CD4-positive, alpha-beta memory T cell (primary cell): Measurements from ENCODE around the gene CLASRP. TPM values are rescaled to one million over a fixed set of nuclear protein-coding genes. Genes with fewer than 3 reads are reported as not detected.

Source experiments
- CTCF ChIA-PET: fragments of 350-600 bp; sonication (Branson Sonifier 250); formaldehyde crosslinking; loops from one replicate; lab custom pipeline; 2021; ENCODE audit warnings: inconsistent platforms; ENCODE audit not compliant: partially characterized antibody; lab: Charles Lee
- POLR2A ChIA-PET: fragments of 350-600 bp; sonication (Branson Sonifier 250); formaldehyde crosslinking; loops from one replicate; lab custom pipeline; 2021; ENCODE audit not compliant: partially characterized antibody; lab: Charles Lee
- DNase-seq, 5 donors: peaks; one replicate each; pipeline versions ENCODE4 v3.0.0 to v3.0.0-alpha.2; 2020 to 2022; ENCODE audit warnings: mixed read lengths in 1 of 5
- H3K27ac ChIP-seq: one replicate; pipeline ENCODE4 v1.7.0; 2013; ENCODE audit warnings: low read depth, low read length
- H3K27me3 ChIP-seq: 2 replicates; pipeline ENCODE4 v1.7.0; 2013; ENCODE audit warnings: mild to moderate bottlenecking, low read length, moderate library complexity; ENCODE audit not compliant: insufficient read depth
- H3K36me3 ChIP-seq: 2 replicates; pipeline ENCODE4 v1.7.0; 2013; ENCODE audit warnings: mild to moderate bottlenecking, low read length, moderate library complexity; ENCODE audit not compliant: insufficient read depth
- H3K4me1 ChIP-seq: 2 replicates; pipeline ENCODE4 v1.7.0; 2013; ENCODE audit warnings: mild to moderate bottlenecking, low read length, moderate library complexity; ENCODE audit not compliant: insufficient read depth
- H3K4me3 ChIP-seq, 2 donors: one replicate each; pipeline ENCODE4 v1.7.0; 2013; ENCODE audit warnings: low read length in 2 of 2, mild to moderate bottlenecking in 1 of 2
- H3K9me3 ChIP-seq, 2 donors: one replicate each; pipeline ENCODE4 v1.7.0; 2013; ENCODE audit warnings: low read length in 2 of 2, control low read depth in 1 of 2; ENCODE audit not compliant: control insufficient read depth in 1 of 2
- H3K27ac Mint-ChIP-seq, 7 donors: one replicate each; pipeline ENCODE4 v1.8.0; 2020 to 2021; ENCODE audit warnings: mixed read lengths in 7 of 7, mild to moderate bottlenecking in 6 of 7, inconsistent platforms in 3 of 7, moderate library complexity in 3 of 7
- H3K27me3 Mint-ChIP-seq, 2 donors: one replicate each; pipeline ENCODE4 v1.8.0; 2020 to 2021; ENCODE audit warnings: mixed read lengths in 2 of 2
- H3K36me3 Mint-ChIP-seq, 2 donors: one replicate each; pipeline ENCODE4 v1.8.0; 2020 to 2021; ENCODE audit warnings: mixed read lengths in 2 of 2, inconsistent platforms in 1 of 2, mild to moderate bottlenecking in 1 of 2
- H3K4me1 Mint-ChIP-seq, 4 donors: one replicate each; pipeline ENCODE4 v1.8.0; 2020 to 2021; ENCODE audit warnings: mixed read lengths in 4 of 4, mild to moderate bottlenecking in 1 of 4
- H3K4me3 Mint-ChIP-seq, 8 donors: one replicate each; pipeline ENCODE4 v1.8.0; 2020 to 2021; ENCODE audit warnings: mixed read lengths in 8 of 8, mild to moderate bottlenecking in 7 of 8, moderate library complexity in 6 of 8, inconsistent platforms in 3 of 8
- H3K9me3 Mint-ChIP-seq, 8 donors: one replicate each; pipeline ENCODE4 v1.8.0; 2020 to 2021; ENCODE audit warnings: mixed read lengths in 8 of 8, mild to moderate bottlenecking in 5 of 8, inconsistent platforms in 3 of 8, moderate library complexity in 1 of 8
- intact Hi-C: fragments of 100-400 bp; cut with micrococcal nuclease; formaldehyde crosslinking; loops from one replicate; pipeline ENCODE4 v1.15.1; 2023
- polyA plus RNA-seq, 2 donors: library from polyadenylated mRNA; unstranded; fragments of 300-500 nt; fragmentation: Illumina TruSeq; gene quantifications; one replicate each; pipeline ENCODE4 v1.2.3, GENCODE V29; 2021
- total RNA-seq, 2 experiments: library from RNA; stranded (reverse); gene quantifications; one replicate each; pipeline ENCODE4 v1.2.3, GENCODE V29; 2021

The CLASRP gene
- total and polyA plus RNA-seq, 4 experiments from 2014 or later, result 3.8 to 163 (median 84.3) TPM

- ChIA-PET CTCF (interaction anchor here (1.9 kb wide), 1 partner anchor 12 kb away, joined by 8 read pairs; no protein-coding TSS in a partner anchor), POLR2A (no interaction called here)
- intact Hi-C loops, result no loop called here
- Mint-ChIP-seq H3K27ac (peak overlapping the region in 6 of 7 donors; percentile 52 to 88 (median 62)), H3K27me3 (no peaks in the 10 kb centered on the region), H3K4me3 (peak overlapping the region in 1 of 8 donors; percentile 13), H3K4me1 (peaks cover 29 to 47% (median 36%) of the 10 kb centered on the region in 4 donors), H3K9me3 (peaks cover 0 to 2% (median 0%) of the 10 kb centered on the region in 8 donors), H3K36me3 (peaks cover 21 to 55% of the 10 kb centered on the region in 2 donors)
- H3K27ac ChIP-seq, result no peak overlapping the region
- no peak for DNase-seq
- H3K36me3 ChIP-seq, result peaks cover 29% of the 10 kb centered on the region
- H3K27me3 ChIP-seq, result no peaks in the 10 kb centered on the region
- peaks cover 17% of the 10 kb centered on the region for H3K4me1 ChIP-seq
- no peak overlapping the region for H3K4me3 ChIP-seq
- H3K9me3 ChIP-seq, result no peaks in the 10 kb centered on the region
Observed at GRCh38 chr19:45047188-45047797, 8.4 kb downstream of the CLASRP start.

- intact Hi-C loops, result no loop called here
- no peaks in the 10 kb centered on the region for H3K27me3 Mint-ChIP-seq
- H3K27me3 ChIP-seq, result no peaks in the 10 kb centered on the region
- no peak overlapping the region for H3K4me3 ChIP-seq
- H3K4me1 ChIP-seq, result peaks cover 17% of the 10 kb centered on the region
- no peak for DNase-seq
- no peaks in the 10 kb centered on the region for H3K9me3 ChIP-seq
- H3K9me3 Mint-ChIP-seq, result peaks cover 0 to 2% (median 0%) of the 10 kb centered on the region in 8 donors
- peak overlapping the region in 4 of 7 donors; percentile 4 to 86 (median 64) for H3K27ac Mint-ChIP-seq
- peaks cover 29% of the 10 kb centered on the region for H3K36me3 ChIP-seq
- ChIA-PET CTCF (interaction anchor here (1.0 kb wide), 1 partner anchor 31 kb away, joined by 3 read pairs; no protein-coding TSS in a partner anchor), POLR2A (no interaction called here)
- peaks cover 28 to 41% (median 36%) of the 10 kb centered on the region in 4 donors for H3K4me1 Mint-ChIP-seq
- peaks cover 31 to 61% of the 10 kb centered on the region in 2 donors for H3K36me3 Mint-ChIP-seq
- no peak overlapping the region for H3K27ac ChIP-seq
- H3K4me3 Mint-ChIP-seq, result no peak overlapping the region
Observed at GRCh38 chr19:45049073-45049736, 10.4 kb downstream of the CLASRP start.

- H3K27me3 Mint-ChIP-seq, result no peaks in the 10 kb centered on the region
- intact Hi-C loops, result no loop called here
- no peak for DNase-seq
- no peaks in the 10 kb centered on the region for H3K27me3 ChIP-seq
- peaks cover 27 to 37% (median 32%) of the 10 kb centered on the region in 4 donors for H3K4me1 Mint-ChIP-seq
- peaks cover 17% of the 10 kb centered on the region for H3K4me1 ChIP-seq
- H3K4me3 Mint-ChIP-seq, result no peak overlapping the region
- H3K9me3 ChIP-seq, result no peaks in the 10 kb centered on the region
- CTCF ChIA-PET, result no interaction called here
- H3K4me3 ChIP-seq, result no peak overlapping the region
- peak overlapping the region in 3 of 7 donors; percentile 1 to 72 (median 36) for H3K27ac Mint-ChIP-seq
- H3K9me3 Mint-ChIP-seq, result peaks cover 0 to 2% (median 0%) of the 10 kb centered on the region in 8 donors
- H3K36me3 Mint-ChIP-seq, result peaks cover 35 to 60% of the 10 kb centered on the region in 2 donors
- POLR2A ChIA-PET, result no interaction called here
- peaks cover 29% of the 10 kb centered on the region for H3K36me3 ChIP-seq
- no peak overlapping the region for H3K27ac ChIP-seq
Observed at GRCh38 chr19:45050036-45050435, 11.2 kb downstream of the CLASRP start.

- intact Hi-C loops, result no loop called here
- peaks cover 26 to 58% of the 10 kb centered on the region in 2 donors for H3K36me3 Mint-ChIP-seq
- Histone ChIP-seq H3K27me3 (no peaks in the 10 kb centered on the region), H3K4me1 (peaks cover 6% of the 10 kb centered on the region), H3K27ac (no peak overlapping the region), H3K4me3 (no peak overlapping the region), H3K9me3 (no peaks in the 10 kb centered on the region), H3K36me3 (peaks cover 38% of the 10 kb centered on the region)
- H3K4me3 Mint-ChIP-seq, result no peak overlapping the region
- H3K4me1 Mint-ChIP-seq, result peaks cover 14 to 17% (median 16%) of the 10 kb centered on the region in 4 donors
- POLR2A ChIA-PET, result interaction anchor here (1.3 to 2.2 kb wide), 2 partner anchors 13 to 40 kb away, joined by 3 to 6 read pairs; partner anchors contain the start of gene PPP1R37
- H3K9me3 Mint-ChIP-seq, result peaks cover 0 to 4% (median 0%) of the 10 kb centered on the region in 8 donors
- H3K27me3 Mint-ChIP-seq, result no peaks in the 10 kb centered on the region
- H3K27ac Mint-ChIP-seq, result peak overlapping the region in 2 of 7 donors; percentile 65 to 85
- no peak for DNase-seq
- CTCF ChIA-PET, result interaction anchor here (1.0 kb wide), 1 partner anchor 149 kb away, joined by 3 read pairs; no protein-coding TSS in a partner anchor
Observed at GRCh38 chr19:45051929-45052579, 13.2 kb downstream of the CLASRP start.

GRCh38 chr19:45056831-45057230 lies 18.0 kb downstream of the CLASRP start:
- intact Hi-C loops, result no loop called here
- peaks cover 0 to 4% (median 0%) of the 10 kb centered on the region in 8 donors for H3K9me3 Mint-ChIP-seq
- Histone ChIP-seq H3K9me3 (no peaks in the 10 kb centered on the region), H3K4me3 (no peak overlapping the region), H3K36me3 (peaks cover 75% of the 10 kb centered on the region), H3K27me3 (no peaks in the 10 kb centered on the region), H3K4me1 (no peaks in the 10 kb centered on the region), H3K27ac (no peak overlapping the region)
- H3K27me3 Mint-ChIP-seq, result no peaks in the 10 kb centered on the region
- DNase-seq, result no peak
- H3K36me3 Mint-ChIP-seq, result peaks cover 45 to 83% of the 10 kb centered on the region in 2 donors
- POLR2A ChIA-PET, result interaction anchor here (0.7 to 1.0 kb wide), 2 partner anchors 18 to 21 kb away, joined by 3 to 4 read pairs; partner anchors contain the start of gene CLASRP
- peak overlapping the region in 2 of 7 donors; percentile 30 to 63 for H3K27ac Mint-ChIP-seq
- peaks cover 1 to 6% (median 5%) of the 10 kb centered on the region in 4 donors for H3K4me1 Mint-ChIP-seq
- CTCF ChIA-PET, result interaction anchor here (0.5 to 1.7 kb wide), 6 partner anchors 8 to 80 kb away, joined by 3 to 6 read pairs (median 3); no protein-coding TSS in a partner anchor
- H3K4me3 Mint-ChIP-seq, result no peak overlapping the region

- Mint-ChIP-seq H3K4me3 (no peak overlapping the region), H3K4me1 (peaks cover 0 to 6% (median 4%) of the 10 kb centered on the region in 4 donors), H3K27ac (peak overlapping the region in 2 of 7 donors; percentile 23 to 30), H3K9me3 (peaks cover 0 to 2% (median 0%) of the 10 kb centered on the region in 8 donors), H3K36me3 (peaks cover 40 to 80% of the 10 kb centered on the region in 2 donors), H3K27me3 (no peaks in the 10 kb centered on the region)
- Histone ChIP-seq H3K36me3 (peaks cover 70% of the 10 kb centered on the region), H3K27me3 (no peaks in the 10 kb centered on the region), H3K9me3 (no peaks in the 10 kb centered on the region), H3K4me3 (no peak overlapping the region), H3K27ac (no peak overlapping the region), H3K4me1 (no peaks in the 10 kb centered on the region)
- DNase-seq, result no peak
- CTCF ChIA-PET, result interaction anchor here (0.5 to 1.9 kb wide), 7 partner anchors 8 to 81 kb away, joined by 3 to 6 read pairs (median 3); no protein-coding TSS in a partner anchor
- intact Hi-C loops, result no loop called here
- POLR2A ChIA-PET, result interaction anchor here (0.5 to 1.1 kb wide), 4 partner anchors 18 to 323 kb away, joined by 3 to 4 read pairs (median 4); partner anchors contain the start of gene CLASRP
Observed at GRCh38 chr19:45057444-45057843, 18.6 kb downstream of the CLASRP start.
